Naive B cell (primary cell): ENCODE data around the gene BCL6. TPM values are rescaled to one million over a fixed set of nuclear protein-coding genes. Genes with fewer than 3 reads are reported as not detected.

Source experiments
- ATAC-seq, 2 donors: fragments of 150-1000 bp; cut with Tn5 transposase; 2 replicates each; pipeline ENCODE4 v1.10.0; 2021; ENCODE audit warnings: low read depth in 2 of 2, mild to moderate bottlenecking in 2 of 2, moderate library complexity in 2 of 2
- DNase-seq: peaks from one replicate; pipeline ENCODE4 v3.0.0; 2022
- H3K27ac Mint-ChIP-seq, 6 donors: one replicate each; pipeline ENCODE4 v1.8.0; 2020 to 2022; ENCODE audit warnings: mild to moderate bottlenecking in 6 of 6, mixed read lengths in 6 of 6, moderate library complexity in 5 of 6, inconsistent platforms in 2 of 6
- H3K27me3 Mint-ChIP-seq, 3 donors: one replicate each; pipeline ENCODE4 v1.8.0; 2021 to 2022; ENCODE audit warnings: mixed read lengths in 3 of 3, mild to moderate bottlenecking in 1 of 3
- H3K36me3 Mint-ChIP-seq, 2 donors: one replicate each; pipeline ENCODE4 v1.8.0; 2020 to 2022; ENCODE audit warnings: mixed read lengths in 2 of 2, inconsistent platforms in 1 of 2, mild to moderate bottlenecking in 1 of 2
- H3K4me1 Mint-ChIP-seq, 3 donors: one replicate each; pipeline ENCODE4 v1.8.0; 2020 to 2022; ENCODE audit warnings: mixed read lengths in 3 of 3, inconsistent platforms in 1 of 3, mild to moderate bottlenecking in 1 of 3, moderate library complexity in 1 of 3
- H3K4me3 Mint-ChIP-seq, 8 donors: one replicate each; pipeline ENCODE4 v1.8.0; 2020 to 2022; ENCODE audit warnings: mild to moderate bottlenecking in 8 of 8, mixed read lengths in 8 of 8, moderate library complexity in 8 of 8, inconsistent platforms in 2 of 8
- H3K9me3 Mint-ChIP-seq, 7 donors: one replicate each; pipeline ENCODE4 v1.8.0; 2020 to 2022; ENCODE audit warnings: mixed read lengths in 7 of 7, mild to moderate bottlenecking in 5 of 7, inconsistent platforms in 2 of 7, moderate library complexity in 1 of 7
- polyA plus RNA-seq, 6 donors: library from polyadenylated mRNA; unstranded; fragments of 300-500 nt; fragmentation: Illumina TruSeq; gene quantifications; one replicate each; pipeline ENCODE4 v1.2.3, GENCODE V29; 2021; ENCODE audit warnings: low read depth in 6 of 6

Gene BCL6
- polyA plus RNA-seq, 6 donors from 2014 or later = 20.7 to 39.3 (median 31.9) TPM

GRCh38 chr3:187774185-187774789, 29.0 kb upstream of the BCL6 start:
- DNase-seq (peak; percentile 34), ATAC-seq (peak in 1 of 2 donors; percentile 31)
- Mint-ChIP-seq H3K27me3 (no peaks in the 10 kb centered on the region), H3K4me1 (peaks cover 31 to 32% (median 32%) of the 10 kb centered on the region in 3 donors), H3K36me3 (no peaks in the 10 kb centered on the region), H3K9me3 (no peaks in the 10 kb centered on the region), H3K27ac (peak overlapping the region; percentile 32 to 89 (median 67)), H3K4me3 (peak overlapping the region in 7 of 8 donors; percentile 28 to 66 (median 37))

GRCh38 chr3:187773233-187774184, 28.2 kb upstream of the BCL6 start:
- ATAC-seq (peak; percentile 82 to 83), DNase-seq (peak; percentile 73)
- Mint-ChIP-seq H3K27ac (peak overlapping the region; percentile 32 to 89 (median 70)), H3K36me3 (no peaks in the 10 kb centered on the region), H3K9me3 (no peaks in the 10 kb centered on the region), H3K4me1 (peaks cover 31 to 32% (median 32%) of the 10 kb centered on the region in 3 donors), H3K27me3 (peaks cover 0 to 2% (median 0%) of the 10 kb centered on the region in 3 donors), H3K4me3 (peak overlapping the region; percentile 13 to 66 (median 34))

GRCh38 chr3:187770224-187770623, 25.0 kb upstream of the BCL6 start:
- H3K27me3 Mint-ChIP-seq = peaks cover 0 to 5% (median 5%) of the 10 kb centered on the region in 3 donors
- no peak overlapping the region for H3K4me3 Mint-ChIP-seq
- H3K36me3 Mint-ChIP-seq = no peaks in the 10 kb centered on the region
- peaks cover 21 to 23% (median 22%) of the 10 kb centered on the region in 3 donors for H3K4me1 Mint-ChIP-seq
- H3K9me3 Mint-ChIP-seq = no peaks in the 10 kb centered on the region
- ATAC-seq = peak; percentile 9 to 37
- DNase-seq = no peak
- peak overlapping the region in 4 of 6 donors; percentile 16 to 45 (median 36) for H3K27ac Mint-ChIP-seq

- H3K9me3 Mint-ChIP-seq = no peaks in the 10 kb centered on the region
- H3K4me1 Mint-ChIP-seq = peaks cover 21 to 23% (median 22%) of the 10 kb centered on the region in 3 donors
- H3K27me3 Mint-ChIP-seq = peaks cover 0 to 10% (median 8%) of the 10 kb centered on the region in 3 donors
- no peak for DNase-seq
- peak overlapping the region in 4 of 6 donors; percentile 16 to 44 (median 24) for H3K27ac Mint-ChIP-seq
- H3K36me3 Mint-ChIP-seq = no peaks in the 10 kb centered on the region
- no peak overlapping the region for H3K4me3 Mint-ChIP-seq
- no peak for ATAC-seq
Measured at GRCh38 chr3:187769771-187770170, 24.5 kb upstream of the BCL6 start.

- Mint-ChIP-seq H3K36me3 (no peaks in the 10 kb centered on the region), H3K9me3 (no peaks in the 10 kb centered on the region), H3K4me3 (no peak overlapping the region), H3K27me3 (peaks cover 0 to 11% (median 10%) of the 10 kb centered on the region in 3 donors), H3K27ac (peak overlapping the region in 1 of 6 donors; percentile 25), H3K4me1 (peaks cover 6 to 7% (median 7%) of the 10 kb centered on the region in 3 donors)
- DNase-seq (no peak), ATAC-seq (no peak)
Measured at GRCh38 chr3:187767266-187768012, 22.2 kb upstream of the BCL6 start.

GRCh38 chr3:187765342-187765741, 20.1 kb upstream of the BCL6 start:
- H3K9me3 Mint-ChIP-seq = no peaks in the 10 kb centered on the region
- ATAC-seq = no peak
- no peak for DNase-seq
- no peak overlapping the region for H3K4me3 Mint-ChIP-seq
- no peak overlapping the region for H3K27ac Mint-ChIP-seq
- H3K36me3 Mint-ChIP-seq = no peaks in the 10 kb centered on the region
- H3K27me3 Mint-ChIP-seq = peaks cover 0 to 11% (median 10%) of the 10 kb centered on the region in 3 donors
- peaks cover 4 to 5% (median 5%) of the 10 kb centered on the region in 3 donors for H3K4me1 Mint-ChIP-seq

GRCh38 chr3:187763850-187764648, 18.8 kb upstream of the BCL6 start:
- H3K4me3 Mint-ChIP-seq = no peak overlapping the region
- no peaks in the 10 kb centered on the region for H3K36me3 Mint-ChIP-seq
- H3K4me1 Mint-ChIP-seq = no peaks in the 10 kb centered on the region
- no peak overlapping the region for H3K27ac Mint-ChIP-seq
- no peaks in the 10 kb centered on the region for H3K9me3 Mint-ChIP-seq
- DNase-seq (no peak), ATAC-seq (no peak)
- H3K27me3 Mint-ChIP-seq = peaks cover 0 to 11% (median 10%) of the 10 kb centered on the region in 3 donors

- ATAC-seq = no peak
- Mint-ChIP-seq H3K4me1 (no peaks in the 10 kb centered on the region), H3K27me3 (peaks cover 0 to 11% (median 5%) of the 10 kb centered on the region in 3 donors), H3K4me3 (no peak overlapping the region), H3K9me3 (no peaks in the 10 kb centered on the region), H3K27ac (no peak overlapping the region), H3K36me3 (no peaks in the 10 kb centered on the region)
- no peak for DNase-seq
Measured at GRCh38 chr3:187762792-187763191, 17.5 kb upstream of the BCL6 start.

DNA sequence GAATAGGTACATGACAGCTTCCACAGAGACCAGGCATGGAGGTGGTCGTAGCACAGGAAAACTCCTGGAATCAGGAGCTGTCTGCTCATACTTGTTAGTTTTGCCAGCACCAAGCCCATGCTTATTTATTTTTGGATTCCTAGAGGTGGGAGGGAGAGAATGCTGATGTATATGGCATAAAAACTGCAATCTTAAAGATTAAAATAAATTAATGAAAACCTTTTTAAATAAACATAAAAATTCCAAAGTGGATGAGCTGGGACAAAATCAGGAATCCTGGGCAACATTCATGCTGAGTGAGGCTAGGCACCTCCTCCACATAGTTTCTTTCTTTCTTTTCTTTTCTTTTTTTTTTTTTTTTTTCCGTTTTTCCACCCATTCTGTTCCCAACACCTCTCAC, 14.3 kb upstream of the BCL6 start:
- DNase-seq = no peak
- ATAC-seq = no peak
- H3K27ac Mint-ChIP-seq = no peak overlapping the region
- H3K4me1 Mint-ChIP-seq = no peaks in the 10 kb centered on the region
- no peaks in the 10 kb centered on the region for H3K9me3 Mint-ChIP-seq
- H3K36me3 Mint-ChIP-seq = no peaks in the 10 kb centered on the region
- H3K4me3 Mint-ChIP-seq = no peak overlapping the region
- peaks cover 0 to 7% (median under 1%) of the 10 kb centered on the region in 3 donors for H3K27me3 Mint-ChIP-seq

GRCh38 chr3:187758318-187758955, 13.2 kb upstream of the BCL6 start:
- no peak overlapping the region for H3K4me3 Mint-ChIP-seq
- no peak for DNase-seq
- no peaks in the 10 kb centered on the region for H3K4me1 Mint-ChIP-seq
- H3K9me3 Mint-ChIP-seq = no peaks in the 10 kb centered on the region
- peak overlapping the region in 1 of 6 donors; percentile 39 for H3K27ac Mint-ChIP-seq
- ATAC-seq = no peak
- peaks cover 0 to 7% (median 0%) of the 10 kb centered on the region in 3 donors for H3K27me3 Mint-ChIP-seq
- no peaks in the 10 kb centered on the region for H3K36me3 Mint-ChIP-seq

DNA sequence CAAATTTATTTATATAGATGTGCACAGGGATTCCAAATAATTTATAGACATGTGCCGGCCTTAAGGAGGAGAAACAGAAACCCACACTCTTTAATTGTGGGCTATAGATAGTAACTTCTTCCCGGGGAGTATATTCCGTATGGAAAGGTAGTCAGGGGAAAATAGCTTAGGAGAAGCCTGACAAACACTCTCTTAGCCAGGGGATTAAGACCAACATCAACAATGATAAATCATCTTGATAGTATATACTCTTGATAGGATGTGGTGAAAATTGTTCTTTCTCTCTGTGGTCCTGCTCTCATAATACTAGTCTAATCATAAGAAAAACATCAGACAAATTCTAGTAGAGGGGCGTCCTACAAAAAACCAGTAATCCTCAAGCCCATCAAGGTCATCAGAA, 8.2 kb upstream of the BCL6 start:
- Mint-ChIP-seq H3K4me3 (no peak overlapping the region), H3K27me3 (peaks cover 0 to 7% (median 0%) of the 10 kb centered on the region in 3 donors), H3K36me3 (no peaks in the 10 kb centered on the region), H3K9me3 (no peaks in the 10 kb centered on the region), H3K27ac (peak overlapping the region in 1 of 6 donors; percentile 58), H3K4me1 (peaks cover 26 to 32% (median 26%) of the 10 kb centered on the region in 3 donors)
- DNase-seq = no peak
- ATAC-seq = no peak

DNA sequence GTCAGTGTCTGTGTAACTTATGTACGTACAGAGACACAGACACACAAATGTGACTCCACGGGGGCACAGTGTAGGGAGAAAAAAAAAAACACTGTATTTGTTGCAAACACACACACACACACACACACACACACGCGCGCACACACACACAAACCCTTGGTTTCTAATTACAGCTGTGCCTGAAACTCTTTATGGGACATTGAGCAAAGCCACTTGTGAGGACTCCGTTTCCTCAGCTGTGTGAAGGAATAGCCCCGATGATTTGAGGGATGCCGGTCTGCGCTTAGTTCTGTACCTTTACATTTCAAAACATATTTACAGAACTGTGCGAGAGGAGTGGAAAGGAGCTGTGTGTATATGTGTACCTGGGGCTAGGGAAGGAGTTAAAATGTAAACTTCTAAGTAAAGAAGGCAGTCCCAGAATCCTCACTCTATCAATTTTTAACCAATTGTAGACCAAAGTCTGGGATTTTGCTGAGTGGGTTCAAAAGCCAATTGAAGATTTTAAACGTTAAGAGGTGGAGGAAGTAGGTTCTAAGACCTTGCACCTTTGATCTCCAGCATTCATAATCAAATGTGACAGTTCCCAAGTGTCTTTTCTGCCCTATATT, 5.3 kb upstream of the BCL6 start:
- ATAC-seq (no peak), DNase-seq (no peak)
- Mint-ChIP-seq H3K9me3 (no peaks in the 10 kb centered on the region), H3K36me3 (no peaks in the 10 kb centered on the region), H3K27ac (peak overlapping the region in 3 of 6 donors; percentile 75 to 91 (median 77)), H3K27me3 (no peaks in the 10 kb centered on the region), H3K4me3 (peak overlapping the region; percentile 52 to 85 (median 68)), H3K4me1 (peaks cover 40 to 49% (median 42%) of the 10 kb centered on the region in 3 donors)
